Measurements from ENCODE around the gene PSAPL1.

- TF ChIP-seq CTCF (conservative IDR thresholded peaks at IDR 0.05 in 1 of 2, IDR thresholded peaks at IDR 0.05 in 1 of 2; ENCODE audit: low read depth in 1 of 2, low read length in 2 of 2): no peak
- TF ChIP-seq EZH2 (IDR thresholded peaks at IDR 0.05; ENCODE audit: low read length, missing control alignments): no peak
These were observed 40.8 kb downstream of the PSAPL1 start for GRCh38 chr4:7393601-7394575.
